Panc1 (cell line): ENCODE measurements around the gene TIMM50. TPM values are rescaled to one million over a fixed set of nuclear protein-coding genes. Genes with fewer than 3 reads are reported as not detected.

Experiments used
- total RNA-seq: library from RNA; stranded (reverse); gene quantifications from one replicate; pipeline ENCODE4 v1.2.1, GENCODE V29; 2021; ENCODE audit not compliant: unreplicated experiment

The TIMM50 gene
- total RNA-seq, 1 experiment from 2014 or later: 1,837 TPM

Other genes starting within 250 kb of the TIMM50 start
- not detected for gene IFNL3, start 235.8 kb upstream of the TIMM50 start, total RNA-seq
- gene IFNL4, start 232.0 kb upstream of the TIMM50 start, total RNA-seq: not detected
- gene IFNL2, start 212.4 kb upstream of the TIMM50 start, total RNA-seq: 0.33 TPM
- gene IFNL1, start 184.4 kb upstream of the TIMM50 start, total RNA-seq: 0.57 TPM
- 15.2 TPM for gene LRFN1, start 160.0 kb upstream of the TIMM50 start, total RNA-seq
- 3.7 TPM for gene GMFG, start 144.8 kb upstream of the TIMM50 start, total RNA-seq
- gene SAMD4B, start 138.4 kb upstream of the TIMM50 start, total RNA-seq: 1,339 TPM
- gene PAF1, start 89.7 kb upstream of the TIMM50 start, total RNA-seq: 901 TPM
- gene MED29, start 89.5 kb upstream of the TIMM50 start, total RNA-seq: 739 TPM
- gene ZFP36, start 74.0 kb upstream of the TIMM50 start, total RNA-seq: 414 TPM
- gene PLEKHG2, start 68.2 kb upstream of the TIMM50 start, total RNA-seq: 1,988 TPM
- 27,832 TPM for gene RPS16, start 44.9 kb upstream of the TIMM50 start, total RNA-seq
- gene SUPT5H, start 35.3 kb upstream of the TIMM50 start, total RNA-seq: 1,614 TPM
- gene DLL3, start 18.1 kb downstream of the TIMM50 start, total RNA-seq: 76.9 TPM
- gene SELENOV, start 34.3 kb downstream of the TIMM50 start, total RNA-seq: 0.80 TPM
- 37.7 TPM for gene EID2B, start 52.0 kb downstream of the TIMM50 start, total RNA-seq
- 163 TPM for gene EID2, start 59.3 kb downstream of the TIMM50 start, total RNA-seq
- not detected for gene LGALS13, start 121.7 kb downstream of the TIMM50 start, total RNA-seq
- gene LGALS16, start 175.1 kb downstream of the TIMM50 start, total RNA-seq: not detected
- gene LGALS14, start 223.6 kb downstream of the TIMM50 start, total RNA-seq: not detected